ENCODE results near the gene SOX6.

Gene SOX6

DNA sequence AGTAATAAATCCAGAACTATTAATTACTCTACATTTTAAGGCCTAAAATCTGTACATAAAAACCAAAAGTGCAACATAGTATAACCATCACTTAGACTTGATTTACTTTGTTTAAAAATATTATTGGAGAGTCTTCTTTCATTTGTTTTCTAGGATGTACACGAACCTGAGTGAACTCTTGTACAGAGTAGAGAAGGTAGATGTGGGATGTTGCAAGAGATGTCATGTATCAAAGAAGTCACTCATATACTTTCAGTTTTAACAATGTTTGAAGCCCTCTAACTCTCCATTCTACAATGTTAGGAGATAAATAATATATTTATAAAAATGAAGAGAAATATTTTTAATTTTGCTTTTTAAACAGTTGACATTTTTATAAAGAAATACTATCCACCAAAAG lies 38.6 kb downstream of the SOX6 start:
- DNase-seq (ENCODE audit: low read depth) = no peak

DNA sequence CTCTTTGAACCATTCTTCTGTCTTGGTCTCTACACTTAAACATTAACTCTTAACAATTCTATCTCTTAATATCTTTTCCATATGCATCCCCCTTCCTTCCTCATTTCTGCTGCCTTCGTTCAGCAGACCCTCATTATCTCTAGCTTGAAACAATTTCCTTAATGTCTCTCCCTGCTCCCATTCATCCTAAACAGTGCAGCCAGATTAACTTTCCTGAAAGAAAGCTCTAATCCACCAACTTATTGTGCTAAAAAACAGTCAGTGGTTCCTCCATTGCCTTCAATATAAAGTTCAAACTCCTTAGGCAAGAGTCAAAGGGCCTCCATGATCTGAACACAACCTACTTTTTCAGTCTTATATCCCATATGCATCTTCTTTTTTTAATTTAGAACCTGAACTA lies 42.5 kb downstream of the SOX6 start:
- no peak for DNase-seq (ENCODE audit: low read depth)

DNA sequence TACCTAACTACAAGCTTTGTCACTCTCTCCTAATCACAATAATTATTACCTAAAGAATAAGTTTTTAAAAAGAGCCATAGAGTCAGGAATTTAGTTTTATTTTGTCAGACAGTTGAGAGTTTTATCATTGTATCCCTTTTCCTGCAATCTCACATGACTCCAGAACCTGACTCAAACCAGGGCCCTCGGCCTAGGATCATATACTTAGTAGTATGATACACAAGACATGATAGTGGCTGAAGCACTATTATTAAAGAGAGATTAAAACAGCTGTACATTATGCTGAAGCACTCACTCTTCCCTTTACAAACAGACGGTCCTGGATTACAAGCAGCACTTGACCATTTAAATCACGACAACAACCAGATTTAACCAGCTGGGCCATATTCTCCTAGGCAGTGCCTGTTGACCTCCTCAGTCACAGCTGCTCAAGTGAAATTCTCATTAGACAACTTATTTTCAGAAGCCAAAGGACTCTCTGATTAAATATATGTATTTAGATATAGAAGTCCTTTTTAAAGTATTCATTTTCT lies 44.0 kb downstream of the SOX6 start:
- DNase-seq (ENCODE audit: low read depth) = no peak

GRCh38 chr11:16311831-16312230 lies 44.5 kb downstream of the SOX6 start:
- no peak for DNase-seq (ENCODE audit: low read depth)

DNA sequence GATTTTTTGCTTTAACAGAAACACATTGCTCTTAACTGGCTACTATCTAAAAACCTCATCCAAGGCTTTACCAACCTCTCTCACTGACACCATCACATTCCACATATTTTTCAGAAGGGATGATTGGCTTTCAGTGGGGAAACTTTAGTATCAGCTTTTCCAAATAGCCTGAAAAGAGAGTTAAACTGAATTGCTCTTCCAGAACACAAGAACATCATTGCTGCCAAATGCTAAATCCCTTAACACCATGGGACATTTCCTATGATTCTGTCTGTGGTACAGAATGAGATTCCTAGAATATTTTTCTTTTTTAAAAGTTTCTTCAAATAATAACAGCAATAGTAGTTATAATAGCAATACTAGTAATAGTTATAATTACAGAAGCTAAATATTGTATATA lies 45.4 kb downstream of the SOX6 start:
- no peak for DNase-seq (ENCODE audit: low read depth)

DNA sequence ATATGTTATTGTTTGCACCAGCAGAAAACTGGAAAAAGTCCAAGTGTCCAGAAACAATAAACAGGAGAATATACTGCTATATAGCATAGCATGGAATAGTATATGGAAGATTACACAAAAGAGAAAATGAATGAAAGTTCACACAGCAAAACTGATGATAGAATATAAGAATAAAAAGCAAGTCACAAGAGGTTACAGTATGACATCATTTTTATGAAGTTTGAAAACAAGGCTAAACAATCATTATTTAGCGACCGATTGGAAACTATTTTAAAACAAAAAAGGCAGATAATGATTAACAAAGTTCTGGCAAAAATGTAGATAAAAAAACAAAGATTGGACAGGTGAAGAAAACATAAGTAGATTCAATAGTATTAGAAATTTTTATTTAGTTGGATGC lies 47.1 kb downstream of the SOX6 start:
- DNase-seq (ENCODE audit: low read depth) = no peak

- DNase-seq (ENCODE audit: low read depth) = no peak
These were observed 54.9 kb downstream of the SOX6 start for GRCh38 chr11:16301462-16301861.

- no peak for DNase-seq (ENCODE audit: low read depth)
These were observed 56.2 kb downstream of the SOX6 start for GRCh38 chr11:16299884-16300782.

DNA sequence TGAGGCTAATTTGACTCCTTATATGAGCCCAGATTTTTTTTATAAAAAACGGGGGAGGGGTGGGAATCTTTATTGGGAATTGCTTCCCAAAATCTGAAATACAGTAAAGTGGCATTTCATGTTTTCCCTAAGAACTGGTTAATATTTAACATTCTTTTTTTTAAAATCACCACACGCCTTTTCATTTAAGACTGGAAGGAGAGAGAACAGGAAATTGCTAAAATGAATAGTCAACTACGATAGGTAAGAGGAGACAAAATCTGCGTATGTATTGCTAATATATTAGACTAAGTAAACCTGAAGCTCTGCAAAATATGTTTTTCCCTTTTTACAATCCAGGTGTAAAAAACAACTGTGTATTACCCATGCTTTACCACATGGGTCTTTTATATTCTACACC lies 57.0 kb downstream of the SOX6 start:
- no peak for DNase-seq (ENCODE audit: low read depth)

DNA sequence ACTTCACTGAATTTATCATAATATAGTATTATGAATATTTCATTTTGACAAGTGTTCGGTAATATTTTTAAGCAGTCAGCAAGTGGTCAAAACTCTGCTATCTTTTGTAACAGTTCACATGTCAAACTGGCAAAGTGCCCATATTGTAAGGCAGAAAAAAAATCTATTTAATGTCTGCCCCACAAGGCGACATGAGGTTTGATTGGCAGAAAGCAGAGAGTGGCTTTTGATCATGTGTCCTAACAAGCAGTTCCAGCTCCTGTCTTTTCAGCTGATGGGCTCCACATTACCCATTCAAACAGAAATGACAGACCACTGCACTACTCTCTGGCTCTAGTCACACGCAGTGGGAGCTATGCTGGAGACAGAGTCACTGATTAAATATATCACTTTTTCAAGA lies 59.0 kb downstream of the SOX6 start:
- no peak for DNase-seq (ENCODE audit: low read depth)

DNA sequence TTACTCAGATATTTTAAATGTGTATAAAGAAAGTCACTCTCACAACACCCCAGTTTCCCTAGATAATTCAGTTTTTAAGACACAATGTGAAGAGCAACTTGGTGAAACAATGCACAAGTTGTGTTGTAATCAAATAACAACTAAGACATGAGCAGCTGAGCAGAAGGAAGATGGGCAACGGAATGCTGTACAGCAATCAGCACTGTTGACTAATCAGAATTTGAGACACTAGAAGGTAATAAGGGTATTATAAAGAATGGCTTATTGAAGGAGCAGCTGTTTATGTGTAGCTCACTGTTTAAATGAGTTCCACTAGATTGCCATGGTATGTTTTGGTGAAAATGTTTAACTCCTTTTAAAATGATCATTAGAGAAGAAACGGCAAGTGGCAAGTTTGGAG lies 60.1 kb downstream of the SOX6 start:
- DNase-seq (ENCODE audit: low read depth) = no peak

DNA sequence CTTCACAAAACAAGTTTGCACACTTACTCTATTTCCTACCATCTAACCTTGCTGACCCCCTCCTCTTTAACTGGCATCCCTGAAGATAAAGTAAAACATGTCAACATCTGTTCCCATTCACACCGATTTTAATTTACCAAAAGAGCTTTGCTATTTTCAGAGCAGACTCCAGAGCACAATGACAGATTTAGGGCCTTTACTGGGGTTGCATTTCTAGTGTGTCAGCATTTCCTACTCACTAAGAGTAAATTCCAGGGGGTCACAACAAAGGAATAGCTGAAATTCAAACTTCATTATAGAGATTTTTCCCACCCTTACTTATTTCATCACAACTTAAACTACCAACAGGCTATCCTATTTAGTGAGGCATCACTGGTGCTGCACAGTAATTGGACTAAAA lies 60.8 kb downstream of the SOX6 start:
- DNase-seq (ENCODE audit: low read depth) = no peak

- no peak for DNase-seq (ENCODE audit: low read depth)
These were observed 63.1 kb downstream of the SOX6 start for GRCh38 chr11:16293204-16293681.

GRCh38 chr11:16292167-16292859 lies 64.0 kb downstream of the SOX6 start:
- no peak for DNase-seq (ENCODE audit: low read depth)

DNA sequence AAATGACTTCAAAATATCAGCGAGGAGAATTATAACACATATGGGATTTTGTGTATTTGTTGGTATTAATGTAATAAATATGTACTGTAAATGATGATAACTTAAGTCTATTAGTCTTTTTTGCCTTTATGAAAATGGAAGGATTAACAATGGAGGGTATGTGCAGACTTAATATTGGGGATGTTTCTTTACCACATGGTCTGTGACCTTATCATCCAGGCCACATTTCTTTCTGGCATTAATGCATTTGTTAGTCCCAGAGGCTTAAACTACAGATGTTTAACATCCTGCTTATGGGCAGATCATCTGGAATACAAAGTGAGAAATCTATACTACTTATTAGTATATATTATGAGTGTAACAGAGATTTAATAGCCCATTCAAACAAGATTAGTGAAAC lies 64.6 kb downstream of the SOX6 start:
- no peak for DNase-seq (ENCODE audit: low read depth)

- no peak for DNase-seq (ENCODE audit: low read depth)
These were observed 66.8 kb downstream of the SOX6 start for GRCh38 chr11:16289541-16289940.

GRCh38 chr11:16287630-16288280 lies 68.6 kb downstream of the SOX6 start:
- no peak for DNase-seq (ENCODE audit: low read depth)

GRCh38 chr11:16286095-16286494 lies 70.3 kb downstream of the SOX6 start:
- no peak for DNase-seq (ENCODE audit: low read depth)

DNA sequence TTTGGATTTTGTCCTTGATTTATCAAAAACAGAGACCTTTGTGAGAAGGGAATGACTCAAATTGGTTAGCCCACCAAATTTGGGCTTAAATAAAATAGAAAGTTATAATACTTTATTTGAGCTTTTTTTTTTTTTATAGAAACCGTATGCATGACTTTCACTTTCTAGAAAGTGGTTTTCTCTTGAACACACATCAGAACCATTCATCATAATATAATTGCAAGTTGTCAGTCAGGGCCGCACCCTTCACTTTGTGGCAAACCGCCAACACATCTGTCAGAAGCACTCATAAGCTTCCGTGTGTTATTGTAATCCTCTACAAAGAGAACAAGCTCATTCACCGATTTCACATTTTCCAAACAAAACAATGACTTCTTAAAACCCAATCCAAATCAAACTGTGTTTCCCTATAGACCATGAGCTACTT lies 76.1 kb downstream of the SOX6 start:
- no peak for DNase-seq (ENCODE audit: low read depth)

DNA sequence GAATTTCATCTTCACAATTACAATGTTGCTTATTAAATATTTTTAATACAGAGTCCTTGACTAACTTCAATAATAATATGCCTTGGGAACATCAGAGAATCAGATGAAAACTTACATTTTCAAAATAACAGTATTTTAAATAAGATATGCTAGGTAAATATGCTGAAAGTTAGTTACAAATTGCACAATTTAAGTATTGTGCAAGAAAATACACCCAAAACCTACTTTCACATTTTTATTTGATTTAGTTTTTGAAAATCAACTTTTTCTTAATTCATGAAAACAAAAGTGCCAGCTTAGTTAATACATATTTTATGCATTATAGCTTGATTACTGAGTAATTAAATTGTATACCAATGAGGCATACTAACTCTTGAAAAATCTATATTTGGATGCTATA lies 76.8 kb downstream of the SOX6 start:
- no peak for DNase-seq (ENCODE audit: low read depth)

GRCh38 chr11:16278979-16279378 lies 77.4 kb downstream of the SOX6 start:
- no peak for DNase-seq (ENCODE audit: low read depth)

- DNase-seq (ENCODE audit: low read depth) = no peak
These were observed 78.1 kb downstream of the SOX6 start for GRCh38 chr11:16278273-16278672.

GRCh38 chr11:16276251-16276650 lies 80.1 kb downstream of the SOX6 start:
- no peak for DNase-seq (ENCODE audit: low read depth)

All from stimulated activated CD8-positive, alpha-beta memory T cell treated with anti-CD3 and anti-CD28 coated beads, Interleukin-15, amount 100 ng/mL, for 24 hours (primary cell).